DLD1 (cell line): ENCODE measurements around the gene CHSY3.

Source experiments
- in situ Hi-C: cut with HindIII; loops from 2 replicates; pipeline ENCODE4 v1.10.0; 2017; ENCODE audit warnings: low sequenced_read_pairs

The CHSY3 gene

DNA sequence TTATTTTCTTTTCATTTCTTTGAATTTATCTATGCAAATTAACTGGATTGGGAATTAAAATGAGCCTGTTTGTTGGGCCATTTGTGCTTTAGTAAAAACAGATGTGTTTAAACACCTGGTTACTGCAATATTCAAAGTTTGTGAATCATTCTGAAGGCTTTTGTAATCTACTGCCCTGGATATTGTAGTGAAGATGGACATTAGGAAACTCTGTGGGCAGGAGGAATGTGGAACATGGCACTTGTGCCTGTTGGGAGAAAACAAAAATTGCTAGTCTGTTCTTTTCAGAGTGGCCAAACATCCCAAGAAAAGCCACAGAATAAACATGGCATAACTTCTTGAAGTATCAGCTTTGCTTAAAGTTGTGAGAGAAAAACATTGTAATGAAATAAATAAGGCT lies 40.8 kb downstream of the CHSY3 start:
- in situ Hi-C loops: no loop called here

DNA sequence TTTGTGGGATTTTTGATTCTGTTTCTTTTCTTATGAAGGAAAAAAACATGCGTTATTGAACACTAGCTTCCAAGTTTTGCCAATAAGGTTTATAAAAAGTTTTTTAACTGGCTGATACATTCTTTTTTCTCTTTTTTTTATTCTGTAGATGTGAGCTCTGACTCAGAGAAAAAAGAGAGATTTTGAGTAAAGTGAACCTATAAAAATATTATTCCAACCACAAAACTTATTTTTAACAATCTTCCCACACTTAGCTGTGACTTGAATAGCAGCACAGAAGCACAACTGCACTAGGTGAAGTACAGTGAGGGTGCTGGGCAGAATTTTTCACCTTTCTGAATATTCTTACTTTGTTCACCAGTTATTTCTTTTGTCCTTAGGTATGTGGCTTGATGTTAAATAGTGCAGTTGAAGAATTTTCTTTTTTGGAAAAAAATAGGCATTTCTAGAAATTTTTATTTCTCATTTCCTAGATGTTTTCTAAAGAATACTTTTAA lies 41.6 kb downstream of the CHSY3 start:
- in situ Hi-C loops: no loop called here

DNA sequence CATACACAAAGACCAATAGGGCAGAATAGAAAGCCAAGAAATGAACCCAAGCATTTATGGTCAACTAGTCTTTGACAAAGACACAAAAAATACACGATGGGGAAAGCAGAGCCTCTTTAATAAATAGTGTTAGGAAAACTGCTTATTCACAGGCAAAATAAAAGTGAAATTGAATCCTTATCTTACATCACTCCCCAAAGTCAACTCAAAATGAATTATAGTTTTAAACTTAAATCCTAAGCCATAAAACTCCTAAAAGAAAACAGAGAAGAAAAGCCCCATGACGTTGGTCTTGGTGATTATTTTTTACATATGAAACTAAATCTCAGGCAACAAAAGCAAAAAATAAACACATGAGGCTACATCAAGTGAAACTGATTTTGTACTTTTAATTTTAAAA lies 46.8 kb downstream of the CHSY3 start:
- in situ Hi-C loops: no loop called here

- in situ Hi-C loops: no loop called here
Measured at GRCh38 chr5:129958581-129958980, 54.3 kb downstream of the CHSY3 start.

DNA sequence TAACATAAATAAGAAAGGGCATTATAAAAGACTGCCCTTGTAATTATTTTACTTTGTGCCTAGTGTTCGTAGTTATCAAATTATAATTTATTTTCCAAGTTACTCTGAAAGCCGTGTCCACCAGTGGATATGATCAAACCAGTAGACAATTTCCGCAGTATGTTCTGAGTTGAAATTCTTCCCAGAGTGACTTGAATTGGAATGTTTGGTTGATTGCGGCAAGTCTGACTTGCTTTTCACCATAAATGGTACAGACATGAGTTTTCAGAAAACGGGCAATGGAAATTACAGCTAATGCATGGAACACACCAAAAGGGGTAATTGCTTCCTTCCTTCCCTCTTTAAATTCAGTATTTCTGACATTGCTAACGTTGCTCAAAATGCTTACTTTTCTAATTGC lies 56.6 kb downstream of the CHSY3 start:
- in situ Hi-C loops: no loop called here

- in situ Hi-C loops: no loop called here
Measured at GRCh38 chr5:129962506-129962905, 58.2 kb downstream of the CHSY3 start.

- in situ Hi-C loops: no loop called here
Measured at GRCh38 chr5:129963359-129963758, 59.1 kb downstream of the CHSY3 start.

DNA sequence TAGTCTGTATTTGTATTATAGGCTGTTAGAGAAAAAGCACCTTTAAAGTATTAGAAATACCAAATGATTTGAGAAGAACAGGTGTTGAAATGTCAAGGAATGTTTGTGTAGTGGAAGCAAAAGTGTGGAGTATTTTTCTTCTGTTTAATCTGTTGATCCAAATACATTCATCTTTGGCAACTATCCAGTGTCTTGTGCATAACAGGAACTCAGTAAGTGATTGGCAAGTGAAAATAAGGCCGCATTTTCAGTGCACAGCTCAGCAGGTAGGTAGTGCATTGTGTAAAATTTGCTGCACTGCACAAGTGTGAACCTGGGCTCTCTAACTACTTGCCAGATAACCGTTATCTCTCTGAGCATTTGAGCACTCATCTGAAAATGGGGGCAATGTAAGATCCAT lies 61.8 kb downstream of the CHSY3 start:
- in situ Hi-C loops: no loop called here

- in situ Hi-C loops: no loop called here
Measured at GRCh38 chr5:129971714-129972113, 67.4 kb downstream of the CHSY3 start.

- in situ Hi-C loops: no loop called here
Measured at GRCh38 chr5:129972465-129973141, 68.3 kb downstream of the CHSY3 start.

GRCh38 chr5:129973716-129974426 lies 69.6 kb downstream of the CHSY3 start:
- in situ Hi-C loops: no loop called here

- in situ Hi-C loops: no loop called here
Measured at GRCh38 chr5:129977810-129978209, 73.5 kb downstream of the CHSY3 start.

DNA sequence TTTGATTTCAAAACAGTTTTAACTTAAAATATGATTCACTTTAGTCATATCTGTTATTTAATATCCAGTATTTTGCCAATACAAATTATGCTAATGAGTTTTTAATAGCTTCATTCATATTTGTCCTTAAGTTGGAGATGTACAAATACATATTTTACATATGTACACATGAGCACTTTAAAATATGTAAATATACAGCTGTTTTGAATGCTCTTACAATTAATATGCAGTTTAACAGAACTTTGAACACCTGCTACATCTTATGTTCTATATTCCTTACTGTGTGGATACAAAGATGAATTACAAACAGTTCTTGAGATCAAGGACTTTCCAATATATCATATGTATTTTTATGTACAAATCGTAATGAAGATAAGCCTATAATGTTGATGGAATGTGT lies 74.0 kb downstream of the CHSY3 start:
- in situ Hi-C loops: no loop called here

GRCh38 chr5:129988453-129988852 lies 84.2 kb downstream of the CHSY3 start:
- in situ Hi-C loops: no loop called here

GRCh38 chr5:129991780-129992179 lies 87.5 kb downstream of the CHSY3 start:
- in situ Hi-C loops: no loop called here

- in situ Hi-C loops: no loop called here
Measured at GRCh38 chr5:129996896-129997295, 92.6 kb downstream of the CHSY3 start.

- in situ Hi-C loops: no loop called here
Measured at GRCh38 chr5:130000460-130000859, 96.2 kb downstream of the CHSY3 start.

GRCh38 chr5:130002183-130002582 lies 97.9 kb downstream of the CHSY3 start:
- in situ Hi-C loops: no loop called here

DNA sequence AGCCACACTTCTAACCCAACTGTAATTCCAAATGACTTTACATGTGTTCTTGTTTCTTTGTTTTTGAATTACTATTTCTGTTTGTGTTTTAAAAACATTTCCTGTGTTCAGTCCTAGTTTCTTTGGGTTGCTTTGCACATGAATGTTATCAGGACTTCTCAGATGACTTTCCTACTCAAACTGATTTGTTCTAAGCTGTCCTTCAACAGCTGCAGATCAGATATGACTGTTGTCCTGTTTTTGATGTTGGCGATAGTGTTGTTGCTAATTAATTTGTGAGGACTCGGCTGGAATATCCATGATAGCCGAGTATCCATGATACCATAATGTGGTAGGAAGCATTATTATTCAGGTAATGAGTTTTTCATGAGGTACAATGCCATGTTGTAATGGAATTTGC lies 98.6 kb downstream of the CHSY3 start:
- in situ Hi-C loops: no loop called here

- in situ Hi-C loops: no loop called here
Measured at GRCh38 chr5:130011986-130012385, 107.7 kb downstream of the CHSY3 start.

GRCh38 chr5:130017173-130017572 lies 112.9 kb downstream of the CHSY3 start:
- in situ Hi-C loops: no loop called here

GRCh38 chr5:130018641-130019040 lies 114.4 kb downstream of the CHSY3 start:
- in situ Hi-C loops: no loop called here
